ENCODE measurements around the gene SORBS2. TPM values are rescaled to one million over a fixed set of nuclear protein-coding genes. Genes with fewer than 3 reads are reported as not detected.

SORBS2 gene
- total RNA-seq, 1 donor from 2014 or later = 20.0 TPM

DNA sequence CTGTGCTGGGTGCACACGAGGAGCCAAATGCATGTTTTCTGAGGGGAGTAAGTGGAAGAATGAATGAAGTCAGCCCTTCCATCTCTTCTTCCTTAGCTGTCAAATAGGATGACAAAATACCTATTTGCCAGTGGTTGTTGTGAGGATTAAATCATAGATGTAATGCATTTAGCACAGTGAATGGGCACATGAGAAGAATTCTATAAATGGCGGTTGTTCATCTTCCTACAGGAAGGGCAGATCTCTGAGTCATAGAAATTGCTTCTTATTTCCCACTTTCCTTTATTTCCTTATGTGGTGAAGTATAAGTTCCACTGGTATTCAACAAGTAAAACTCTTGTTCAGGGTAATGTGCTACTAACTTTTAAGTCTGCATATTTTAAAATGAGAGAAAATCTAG is 83.1 kb downstream of the SORBS2 start:
- no peak overlapping the region for H3K27ac Mint-ChIP-seq (ENCODE audit: unreplicated experiment)
- no peaks in the 10 kb centered on the region for H3K27me3 Mint-ChIP-seq (ENCODE audit: unreplicated experiment)
- TF ChIP-seq, protein P1, sequence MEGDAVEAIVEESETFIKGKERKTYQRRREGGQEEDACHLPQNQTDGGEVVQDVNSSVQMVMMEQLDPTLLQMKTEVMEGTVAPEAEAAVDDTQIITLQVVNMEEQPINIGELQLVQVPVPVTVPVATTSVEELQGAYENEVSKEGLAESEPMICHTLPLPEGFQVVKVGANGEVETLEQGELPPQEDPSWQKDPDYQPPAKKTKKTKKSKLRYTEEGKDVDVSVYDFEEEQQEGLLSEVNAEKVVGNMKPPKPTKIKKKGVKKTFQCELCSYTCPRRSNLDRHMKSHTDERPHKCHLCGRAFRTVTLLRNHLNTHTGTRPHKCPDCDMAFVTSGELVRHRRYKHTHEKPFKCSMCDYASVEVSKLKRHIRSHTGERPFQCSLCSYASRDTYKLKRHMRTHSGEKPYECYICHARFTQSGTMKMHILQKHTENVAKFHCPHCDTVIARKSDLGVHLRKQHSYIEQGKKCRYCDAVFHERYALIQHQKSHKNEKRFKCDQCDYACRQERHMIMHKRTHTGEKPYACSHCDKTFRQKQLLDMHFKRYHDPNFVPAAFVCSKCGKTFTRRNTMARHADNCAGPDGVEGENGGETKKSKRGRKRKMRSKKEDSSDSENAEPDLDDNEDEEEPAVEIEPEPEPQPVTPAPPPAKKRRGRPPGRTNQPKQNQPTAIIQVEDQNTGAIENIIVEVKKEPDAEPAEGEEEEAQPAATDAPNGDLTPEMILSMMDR (IDR thresholded peaks at IDR 0.05; ENCODE audit: unreplicated experiment) = no peak
- H3K36me3 Mint-ChIP-seq (ENCODE audit: low read depth, unreplicated experiment) = no peaks in the 10 kb centered on the region
- no peaks in the 10 kb centered on the region for H3K4me1 Mint-ChIP-seq (ENCODE audit: unreplicated experiment)
- DNase-seq (ENCODE audit: low spot score) = no peak
- H3K4me3 Mint-ChIP-seq (ENCODE audit: unreplicated experiment) = no peak overlapping the region
- H3K9me3 Mint-ChIP-seq (ENCODE audit: unreplicated experiment) = no peaks in the 10 kb centered on the region

DNA sequence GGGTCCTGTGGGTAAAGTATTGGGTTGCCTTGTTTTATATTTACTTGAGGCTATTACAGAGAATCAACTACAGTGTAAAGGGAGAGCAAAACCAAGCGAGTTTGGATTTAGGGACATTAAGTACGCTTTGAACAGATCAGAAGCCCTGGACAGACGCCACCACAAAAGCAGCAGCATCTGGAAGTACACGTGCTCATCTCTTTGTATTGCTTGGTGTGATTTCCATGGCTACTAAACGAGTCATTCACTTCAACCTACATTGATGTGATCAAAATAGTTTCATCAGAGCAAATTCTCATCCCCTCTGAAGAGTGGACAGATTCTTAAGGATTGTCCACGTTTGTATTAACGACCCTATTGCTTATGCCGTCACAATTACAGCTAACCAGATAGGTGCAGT is 85.1 kb downstream of the SORBS2 start:
- Mint-ChIP-seq H3K27me3 (ENCODE audit: unreplicated experiment) (no peaks in the 10 kb centered on the region), H3K4me3 (ENCODE audit: unreplicated experiment) (no peak overlapping the region), H3K36me3 (ENCODE audit: low read depth, unreplicated experiment) (no peaks in the 10 kb centered on the region), H3K4me1 (ENCODE audit: unreplicated experiment) (peaks cover 6% of the 10 kb centered on the region), H3K27ac (ENCODE audit: unreplicated experiment) (no peak overlapping the region), H3K9me3 (ENCODE audit: unreplicated experiment) (no peaks in the 10 kb centered on the region)
- DNase-seq (ENCODE audit: low spot score) = no peak
- TF ChIP-seq, protein P1 (IDR thresholded peaks at IDR 0.05; ENCODE audit: unreplicated experiment) = no peak

DNA sequence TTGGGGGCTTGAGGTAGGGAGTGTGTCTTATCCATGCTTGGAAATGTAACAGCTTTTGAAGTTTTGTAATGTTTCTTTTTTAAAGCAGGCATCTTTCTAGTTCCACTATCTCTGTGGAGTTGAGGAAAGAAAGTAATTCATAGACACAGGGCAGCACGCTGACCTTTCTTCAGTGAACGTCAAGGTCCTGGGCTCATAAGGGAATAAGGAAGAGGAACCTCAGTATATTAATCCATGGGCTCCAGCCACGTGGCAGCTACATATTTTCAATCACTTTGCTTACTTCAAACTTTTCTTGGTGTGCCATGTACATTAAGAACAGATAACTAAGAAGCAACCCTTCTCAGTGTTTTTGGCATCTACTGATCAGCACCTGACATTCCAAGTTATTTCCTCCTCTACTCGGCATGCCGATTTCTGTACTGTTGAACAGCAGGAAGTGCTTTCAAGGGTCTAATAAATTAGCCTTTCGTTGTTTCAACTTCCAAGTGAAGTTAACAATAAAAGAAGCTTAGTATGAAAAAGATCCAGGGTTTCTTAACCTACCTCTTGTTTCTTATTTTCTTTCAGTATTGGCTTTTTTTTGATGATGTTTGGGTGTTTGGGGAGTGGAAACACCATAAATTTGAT is 88.2 kb downstream of the SORBS2 start:
- no peaks in the 10 kb centered on the region for H3K27me3 Mint-ChIP-seq (ENCODE audit: unreplicated experiment)
- H3K4me3 Mint-ChIP-seq (ENCODE audit: unreplicated experiment) = no peak overlapping the region
- no peak overlapping the region for H3K27ac Mint-ChIP-seq (ENCODE audit: unreplicated experiment)
- no peaks in the 10 kb centered on the region for H3K36me3 Mint-ChIP-seq (ENCODE audit: low read depth, unreplicated experiment)
- DNase-seq (ENCODE audit: low spot score) = no peak
- TF ChIP-seq, protein P1 (IDR thresholded peaks at IDR 0.05; ENCODE audit: unreplicated experiment) = no peak
- peaks cover 6% of the 10 kb centered on the region for H3K4me1 Mint-ChIP-seq (ENCODE audit: unreplicated experiment)
- H3K9me3 Mint-ChIP-seq (ENCODE audit: unreplicated experiment) = no peaks in the 10 kb centered on the region

DNA sequence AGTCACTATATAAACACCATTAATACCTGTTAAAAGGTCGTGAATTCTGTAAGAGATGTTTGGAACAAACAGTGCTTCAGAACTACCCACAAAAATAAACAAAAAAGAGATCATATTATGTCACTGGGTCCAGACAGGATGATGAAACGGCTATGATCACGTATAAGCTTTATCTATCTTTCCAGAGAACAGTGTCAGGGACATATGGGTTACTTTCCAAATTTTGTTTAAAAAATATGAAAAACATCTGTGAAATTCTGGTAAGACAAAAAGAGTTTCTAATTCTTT is 90.0 kb downstream of the SORBS2 start:
- Mint-ChIP-seq H3K9me3 (ENCODE audit: unreplicated experiment) (no peaks in the 10 kb centered on the region), H3K27me3 (ENCODE audit: unreplicated experiment) (no peaks in the 10 kb centered on the region), H3K36me3 (ENCODE audit: low read depth, unreplicated experiment) (no peaks in the 10 kb centered on the region), H3K4me3 (ENCODE audit: unreplicated experiment) (no peak overlapping the region), H3K27ac (ENCODE audit: unreplicated experiment) (no peak overlapping the region), H3K4me1 (ENCODE audit: unreplicated experiment) (peaks cover 6% of the 10 kb centered on the region)
- no peak for DNase-seq (ENCODE audit: low spot score)
- TF ChIP-seq, protein P1 (IDR thresholded peaks at IDR 0.05; ENCODE audit: unreplicated experiment) = no peak

DNA sequence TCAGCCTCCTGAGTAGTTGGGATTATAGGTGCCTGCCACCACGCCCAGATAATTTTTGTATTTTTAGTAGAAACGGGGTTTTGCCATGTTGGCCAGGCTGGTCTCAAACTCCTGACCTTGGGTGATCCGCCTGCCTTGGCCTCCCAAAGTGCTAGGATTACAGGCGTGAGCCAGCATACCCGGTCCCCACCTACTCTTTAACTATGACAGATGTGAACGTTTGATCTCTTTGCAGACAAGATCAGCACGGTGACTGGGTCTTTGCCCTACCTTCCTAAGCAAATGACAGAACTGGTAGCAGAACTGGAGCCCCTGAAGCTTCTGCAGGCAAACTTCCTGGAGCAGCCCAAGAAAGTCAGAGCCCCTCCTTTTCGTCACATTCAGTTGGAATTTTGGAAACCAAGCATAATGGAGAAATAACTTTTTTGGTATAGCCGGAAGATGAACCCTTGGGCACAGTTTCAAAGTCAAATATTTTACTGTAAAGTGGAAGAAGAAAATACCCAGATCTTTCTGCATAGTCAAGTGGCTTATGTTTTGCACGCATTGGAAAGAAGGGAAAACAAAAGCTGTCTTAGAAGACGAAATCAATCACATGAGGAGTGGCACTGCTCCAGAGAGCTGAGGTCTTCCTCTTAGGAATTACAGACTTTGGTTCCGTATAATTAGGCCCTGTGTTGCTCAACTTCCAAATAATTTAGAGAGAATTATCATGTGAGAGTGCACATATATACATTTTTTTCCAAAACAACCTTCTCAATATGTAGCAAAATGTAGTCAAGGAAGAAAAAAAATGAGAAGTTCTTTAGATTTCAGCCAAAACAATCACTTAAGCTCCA is 90.6 kb downstream of the SORBS2 start:
- Mint-ChIP-seq H3K36me3 (ENCODE audit: low read depth, unreplicated experiment) (no peaks in the 10 kb centered on the region), H3K9me3 (ENCODE audit: unreplicated experiment) (no peaks in the 10 kb centered on the region), H3K27me3 (ENCODE audit: unreplicated experiment) (no peaks in the 10 kb centered on the region), H3K4me1 (ENCODE audit: unreplicated experiment) (peaks cover 6% of the 10 kb centered on the region), H3K27ac (ENCODE audit: unreplicated experiment) (no peak overlapping the region), H3K4me3 (ENCODE audit: unreplicated experiment) (no peak overlapping the region)
- TF ChIP-seq, protein P1 (IDR thresholded peaks at IDR 0.05; ENCODE audit: unreplicated experiment) = no peak
- DNase-seq (ENCODE audit: low spot score) = no peak

All from endothelial cell (in vitro differentiated cells).